Measurements from ENCODE around the gene MOCOS.

Gene MOCOS

GRCh38 chr18:36197511-36198166 is 10.3 kb downstream of the MOCOS start:
- DNase-seq (ENCODE audit: low read depth) = no peak
- no peak for TF ChIP-seq CTCF (IDR thresholded peaks at IDR 0.05; ENCODE audit: control insufficient read depth, insufficient read depth, low read depth, low read length, missing control alignments)
- no peak overlapping the region for H3K4me3 ChIP-seq (ENCODE audit: control insufficient read depth, low read depth, low read length)

GRCh38 chr18:36199691-36200295 is 12.5 kb downstream of the MOCOS start:
- no peak overlapping the region for H3K4me3 ChIP-seq (ENCODE audit: control insufficient read depth, low read depth, low read length)
- no peak for DNase-seq (ENCODE audit: low read depth)
- no peak for TF ChIP-seq CTCF (IDR thresholded peaks at IDR 0.05; ENCODE audit: control insufficient read depth, insufficient read depth, low read depth, low read length, missing control alignments)

DNA sequence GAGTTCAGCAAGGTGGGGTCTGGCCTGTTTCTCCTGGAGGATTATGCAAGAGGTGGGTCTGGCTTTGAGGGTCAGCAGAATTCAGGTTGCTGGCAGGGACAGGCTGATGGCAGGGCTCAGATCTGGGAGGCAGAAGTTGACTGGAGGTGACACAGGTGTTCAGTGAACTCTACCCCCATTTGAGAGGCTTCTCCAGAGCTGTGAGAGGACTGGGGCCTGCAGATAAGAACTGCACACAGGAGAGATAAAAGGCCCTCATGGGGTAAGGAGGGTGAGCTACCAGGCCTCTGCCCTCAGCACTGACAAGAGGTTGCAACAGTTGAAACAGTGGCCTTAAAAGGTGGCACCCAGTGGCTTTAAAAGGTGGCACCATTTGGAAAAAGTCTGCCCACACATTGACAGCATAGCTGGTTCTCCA is 13.1 kb downstream of the MOCOS start:
- no peak for TF ChIP-seq CTCF (IDR thresholded peaks at IDR 0.05; ENCODE audit: control insufficient read depth, insufficient read depth, low read depth, low read length, missing control alignments)
- H3K4me3 ChIP-seq (ENCODE audit: control insufficient read depth, low read depth, low read length) = no peak overlapping the region
- no peak for DNase-seq (ENCODE audit: low read depth)

GRCh38 chr18:36201765-36202164 is 14.5 kb downstream of the MOCOS start:
- no peak for DNase-seq (ENCODE audit: low read depth)
- no peak for TF ChIP-seq CTCF (IDR thresholded peaks at IDR 0.05; ENCODE audit: control insufficient read depth, insufficient read depth, low read depth, low read length, missing control alignments)
- H3K4me3 ChIP-seq (ENCODE audit: control insufficient read depth, low read depth, low read length) = no peak overlapping the region

- no peak for DNase-seq (ENCODE audit: low read depth)
- no peak overlapping the region for H3K4me3 ChIP-seq (ENCODE audit: control insufficient read depth, low read depth, low read length)
- TF ChIP-seq CTCF (IDR thresholded peaks at IDR 0.05; ENCODE audit: control insufficient read depth, insufficient read depth, low read depth, low read length, missing control alignments) = no peak
Observed at GRCh38 chr18:36203360-36203895, 16.1 kb downstream of the MOCOS start.

DNA sequence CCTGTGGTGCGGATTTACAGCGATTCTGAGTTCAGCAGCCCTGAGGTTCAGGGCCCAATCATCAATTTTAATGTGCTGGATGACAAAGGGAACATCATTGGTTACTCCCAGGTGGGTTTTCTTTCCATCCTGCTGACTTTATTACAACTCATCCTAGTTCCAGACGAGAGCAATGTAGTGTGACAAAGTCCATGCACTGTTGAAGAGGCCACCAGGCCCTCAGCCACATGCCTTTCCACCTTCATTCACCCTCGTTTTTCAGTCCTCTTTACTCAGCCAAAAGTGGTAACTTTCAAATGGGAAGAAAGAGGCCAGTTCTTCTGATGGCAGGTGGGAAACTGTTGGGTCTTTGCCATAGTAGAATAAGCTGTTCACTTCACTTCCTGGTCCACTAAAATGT is 17.9 kb downstream of the MOCOS start:
- DNase-seq (ENCODE audit: low read depth) = no peak
- TF ChIP-seq CTCF (IDR thresholded peaks at IDR 0.05; ENCODE audit: control insufficient read depth, insufficient read depth, low read depth, low read length, missing control alignments) = no peak

More for the DNA sequence above, 17.9 kb downstream of the MOCOS start:
- no peak overlapping the region for H3K4me3 ChIP-seq (ENCODE audit: control insufficient read depth, low read depth, low read length)
